GM12873 (cell line): ENCODE data around the gene PTGFR.

Source experiments
- TF ChIP-seq, protein P1 (sequence below): IDR thresholded peaks from 2 replicates; pipeline ENCODE4 v1.5.1; 2012; ENCODE audit warnings: low read depth, mild to moderate bottlenecking, moderate library complexity, low read length, control low read depth; ENCODE audit not compliant: insufficient read depth; ENCODE audit errors: missing control alignments

PTGFR gene, protein sequence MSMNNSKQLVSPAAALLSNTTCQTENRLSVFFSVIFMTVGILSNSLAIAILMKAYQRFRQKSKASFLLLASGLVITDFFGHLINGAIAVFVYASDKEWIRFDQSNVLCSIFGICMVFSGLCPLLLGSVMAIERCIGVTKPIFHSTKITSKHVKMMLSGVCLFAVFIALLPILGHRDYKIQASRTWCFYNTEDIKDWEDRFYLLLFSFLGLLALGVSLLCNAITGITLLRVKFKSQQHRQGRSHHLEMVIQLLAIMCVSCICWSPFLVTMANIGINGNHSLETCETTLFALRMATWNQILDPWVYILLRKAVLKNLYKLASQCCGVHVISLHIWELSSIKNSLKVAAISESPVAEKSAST

DNA sequence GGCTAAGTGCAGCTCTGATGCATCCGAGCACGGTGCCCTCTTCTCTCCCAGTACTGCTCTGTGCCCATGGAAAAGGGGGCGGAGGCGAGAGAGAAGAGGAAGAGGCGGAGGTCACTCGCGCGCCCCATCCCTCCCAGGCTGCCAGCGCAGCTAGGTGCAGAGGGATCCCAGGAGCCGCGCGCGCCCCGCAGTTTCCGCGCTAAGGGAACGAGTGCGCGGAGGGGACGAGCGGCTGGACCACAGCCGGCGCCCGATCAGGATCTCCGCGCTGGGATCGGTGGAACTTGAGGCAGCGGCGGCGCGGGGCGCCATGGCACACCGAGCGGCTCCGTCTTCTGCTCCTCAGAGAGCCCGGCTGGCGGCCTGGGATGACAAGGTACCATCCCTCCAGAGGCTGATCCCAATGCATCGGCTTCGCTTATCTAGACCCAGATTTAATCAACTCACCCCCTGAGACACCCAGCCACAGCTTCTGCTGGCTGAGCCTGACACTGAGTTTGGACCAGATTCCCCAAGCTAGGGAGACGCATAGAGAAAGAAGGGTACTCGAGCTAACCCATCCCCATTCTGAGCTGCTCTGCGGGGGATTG lies at the start of gene PTGFR:
TSS of gene PTGFR (plus strand) at position 114 of the 590 bp plus-strand sequence. CDS start 1,770 bp downstream, outside the sequence.
- TF ChIP-seq, protein P1, sequence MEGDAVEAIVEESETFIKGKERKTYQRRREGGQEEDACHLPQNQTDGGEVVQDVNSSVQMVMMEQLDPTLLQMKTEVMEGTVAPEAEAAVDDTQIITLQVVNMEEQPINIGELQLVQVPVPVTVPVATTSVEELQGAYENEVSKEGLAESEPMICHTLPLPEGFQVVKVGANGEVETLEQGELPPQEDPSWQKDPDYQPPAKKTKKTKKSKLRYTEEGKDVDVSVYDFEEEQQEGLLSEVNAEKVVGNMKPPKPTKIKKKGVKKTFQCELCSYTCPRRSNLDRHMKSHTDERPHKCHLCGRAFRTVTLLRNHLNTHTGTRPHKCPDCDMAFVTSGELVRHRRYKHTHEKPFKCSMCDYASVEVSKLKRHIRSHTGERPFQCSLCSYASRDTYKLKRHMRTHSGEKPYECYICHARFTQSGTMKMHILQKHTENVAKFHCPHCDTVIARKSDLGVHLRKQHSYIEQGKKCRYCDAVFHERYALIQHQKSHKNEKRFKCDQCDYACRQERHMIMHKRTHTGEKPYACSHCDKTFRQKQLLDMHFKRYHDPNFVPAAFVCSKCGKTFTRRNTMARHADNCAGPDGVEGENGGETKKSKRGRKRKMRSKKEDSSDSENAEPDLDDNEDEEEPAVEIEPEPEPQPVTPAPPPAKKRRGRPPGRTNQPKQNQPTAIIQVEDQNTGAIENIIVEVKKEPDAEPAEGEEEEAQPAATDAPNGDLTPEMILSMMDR, result no peak

DNA sequence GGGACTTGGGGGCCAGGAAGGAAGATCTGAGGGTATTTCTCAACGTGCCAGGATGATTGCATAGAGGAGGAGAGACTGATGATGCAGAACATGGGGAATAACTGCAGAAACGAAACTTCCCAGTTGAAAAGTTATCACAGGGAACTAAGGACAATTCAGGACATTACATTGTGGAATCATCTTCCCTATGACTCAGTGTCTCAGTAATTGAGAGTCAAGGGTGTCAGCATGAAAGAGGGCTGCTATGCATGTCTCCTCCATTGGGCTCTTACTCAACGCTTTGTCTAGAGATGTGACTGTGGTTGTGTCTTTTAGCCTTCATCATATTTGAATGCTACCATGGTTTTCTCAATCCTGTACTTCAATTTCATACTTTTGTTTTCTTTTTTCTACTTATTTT lies 48.9 kb upstream of the PTGFR start:
- TF ChIP-seq, protein P1, result no peak

DNA sequence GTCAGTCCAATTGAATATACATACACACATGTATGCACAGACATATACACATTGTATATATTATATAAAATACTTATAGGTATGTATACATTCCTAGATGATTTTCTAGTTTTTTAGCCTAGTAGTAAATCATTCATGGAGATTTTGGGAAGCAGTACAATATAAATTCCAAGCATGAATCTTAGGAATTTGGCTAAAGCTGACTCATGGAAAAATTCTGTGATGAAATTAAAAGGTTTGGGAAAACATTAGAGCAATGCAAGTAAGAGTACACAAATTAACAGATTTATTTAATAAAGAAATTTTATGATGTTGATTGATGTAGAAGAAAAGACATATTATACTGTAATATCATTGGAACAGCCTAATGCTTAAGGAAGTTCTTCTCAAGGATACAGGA lies 43.7 kb upstream of the PTGFR start:
- TF ChIP-seq, protein P1, result no peak

- TF ChIP-seq, protein P1, result no peak
These were observed 26.3 kb upstream of the PTGFR start for GRCh38 chr1:78464449-78464891.

DNA sequence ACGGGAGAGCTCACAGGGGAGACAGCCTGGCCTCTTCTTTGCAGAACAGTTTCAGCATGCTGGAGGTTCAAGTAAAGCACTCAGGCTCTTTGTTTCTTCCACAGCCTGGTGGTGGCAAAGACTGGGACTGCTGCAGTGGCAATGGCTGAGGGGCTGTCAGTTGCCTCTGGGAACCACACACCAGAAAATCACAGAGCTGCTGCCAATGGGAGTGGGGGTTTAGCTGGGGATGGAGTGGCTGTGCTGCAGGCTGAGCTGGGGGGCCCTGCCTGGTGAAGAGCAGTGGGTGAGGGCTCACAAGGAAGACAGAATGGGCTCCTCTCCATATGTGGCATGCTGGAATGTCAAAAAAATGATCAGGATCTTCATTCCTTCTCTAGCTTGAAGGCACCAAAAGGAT lies 25.6 kb upstream of the PTGFR start:
- TF ChIP-seq, protein P1, result no peak

- TF ChIP-seq, protein P1, result no peak
These were observed 22.3 kb upstream of the PTGFR start for GRCh38 chr1:78468521-78468920.

DNA sequence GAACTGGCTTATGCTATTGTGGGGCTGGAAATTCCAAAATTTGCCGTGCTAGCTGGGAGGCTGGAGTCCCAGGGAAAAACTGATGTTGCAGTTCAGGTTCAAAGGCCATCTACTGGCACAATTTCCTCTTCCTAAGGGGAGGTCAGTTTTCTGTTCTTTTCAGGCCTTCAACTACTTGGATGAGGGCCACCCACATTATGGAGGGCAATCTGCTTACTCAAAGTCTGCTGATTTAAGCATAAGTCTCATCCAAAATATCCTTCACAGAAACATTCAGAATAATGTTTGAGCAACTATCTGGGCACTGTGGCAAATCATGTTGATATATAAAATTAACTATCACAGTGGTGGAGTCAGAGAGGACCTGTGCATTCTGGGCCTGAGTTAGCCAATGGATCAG lies 21.2 kb upstream of the PTGFR start:
- TF ChIP-seq, protein P1, result no peak
